HCT116 (cell line): ENCODE results near the gene HMGCLL1. TPM values are rescaled to one million over a fixed set of nuclear protein-coding genes. Genes with fewer than 3 reads are reported as not detected.

Source experiments
- ATAC-seq: fragments of 200-7000 bp; cut with Tn5 transposase; 2 replicates; pipeline ENCODE4 v1.9.1; 2020; ENCODE audit warnings: mild to moderate bottlenecking, moderate library complexity
- BruUV-seq: library from RNA; stranded (reverse); fragments of 400-500 nt; replicated peaks from 2 replicates; lab custom pipeline; 2021; lab: Mats Ljungman, UMichigan
- CTCF ChIA-PET: fragments of 300-600 bp; sonication (Branson Sonifier 250); formaldehyde crosslinking; loops from one replicate; lab custom pipeline; 2021; ENCODE audit warnings: antibody characterized with exemption; lab: Charles Lee
- POLR2A ChIA-PET: fragments of 300-600, 350-600 bp; sonication (Branson Sonifier 250); formaldehyde crosslinking; loops from one replicate; lab custom pipeline; 2021; ENCODE audit warnings: antibody characterized with exemption; lab: Charles Lee
- RAD21 ChIA-PET, 2 experiments: fragments of 300-600 bp; sonication (Branson Sonifier 250); formaldehyde crosslinking; loops; one replicate each; lab custom pipeline; 2023; ENCODE audit warnings: low total read pairs in 2 of 2; ENCODE audit not compliant: uncharacterized antibody in 2 of 2, unreplicated experiment in 2 of 2, low non-redundant PET in 1 of 2; lab: Charles Lee
- DNase-seq: peaks from one replicate; pipeline ENCODE4 v3.0.0-alpha.2; 2010; ENCODE audit warnings: low read depth, low spot score
- H2AFZ ChIP-seq: fragments of 200-600 bp; shearing (Covaris generic), sonication (generic); 2 replicates; pipeline ENCODE4 v1.6.1; 2017; ENCODE audit warnings: low read depth, mixed run types, mixed read lengths, antibody characterized with exemption, low read length; ENCODE audit not compliant: poor library complexity, severe bottlenecking
- H3K27ac ChIP-seq: 2 replicates; pipeline ENCODE4 v1.5.1; 2012; ENCODE audit warnings: low read depth, low read length
- H3K27me3 ChIP-seq: fragments of 200-600 bp; sonication (generic); 2 replicates; pipeline ENCODE4 v1.6.1; 2016; ENCODE audit warnings: mixed run types, low read length, mixed read lengths; ENCODE audit not compliant: insufficient read depth
- H3K36me3 ChIP-seq, 2 experiments: fragments of 200-500 bp in 1 of 2; fragments of 200-600 bp in 1 of 2; sonication (Bioruptor generic) in 1 of 2; sonication (generic) in 1 of 2; 2 replicates each; pipeline versions ENCODE4 v1.5.1 to v1.6.1; 2014 to 2016; ENCODE audit warnings: low read length in 2 of 2, inconsistent platforms in 1 of 2, mixed read lengths in 1 of 2, mixed run types in 1 of 2; ENCODE audit not compliant: insufficient read depth in 2 of 2, control insufficient read depth in 1 of 2
- H3K4me1 ChIP-seq, 2 experiments: fragments of 200-600 bp in 1 of 2; sonication (generic) in 1 of 2; 2 replicates each; pipeline versions ENCODE4 v1.5.1 to v1.6.1; 2012 to 2017; ENCODE audit warnings: low read length in 2 of 2, inconsistent platforms in 1 of 2, mild to moderate bottlenecking in 1 of 2, mixed read lengths in 1 of 2, mixed run types in 1 of 2, moderate library complexity in 1 of 2; ENCODE audit not compliant: insufficient read depth in 2 of 2, control insufficient read depth in 1 of 2
- H3K4me2 ChIP-seq: fragments of 200-600 bp; sonication (generic); 2 replicates; pipeline ENCODE4 v1.6.1; 2017; ENCODE audit warnings: mixed run types, low read length, mixed read lengths
- H3K4me3 ChIP-seq, 2 experiments: fragments of 200-600 bp in 1 of 2; sonication (generic) in 1 of 2; replicated peaks in 1 of 2; 2 replicates each; pipeline ENCODE4 v1.5.1; 2011 to 2016; ENCODE audit warnings: low read length in 2 of 2, control low read depth in 1 of 2, low read depth in 1 of 2, mild to moderate bottlenecking in 1 of 2, mixed read lengths in 1 of 2, mixed run types in 1 of 2
- H3K79me2 ChIP-seq: fragments of 200-600 bp; sonication (generic); 2 replicates; pipeline ENCODE4 v1.6.1; 2017; ENCODE audit warnings: mild to moderate bottlenecking, mixed run types, low read length, moderate library complexity, mixed read lengths; ENCODE audit not compliant: insufficient read depth
- H3K9ac ChIP-seq: fragments of 200-600 bp; sonication (generic); 2 replicates; pipeline ENCODE4 v1.6.1; 2016; ENCODE audit warnings: low read length, mixed read lengths
- H3K9me2 ChIP-seq: fragments of 200-600 bp; sonication (generic), shearing (Covaris generic); 2 replicates; pipeline ENCODE4 v1.6.1; 2017; ENCODE audit warnings: mixed run types, mild to moderate bottlenecking, moderate library complexity; ENCODE audit not compliant: insufficient read depth
- H3K9me3 ChIP-seq, 2 experiments: fragments of 200-500 bp in 1 of 2; fragments of 200-600 bp in 1 of 2; sonication (Bioruptor generic) in 1 of 2; sonication (generic) in 1 of 2; 2 replicates each; pipeline ENCODE4 v1.6.1; 2014 to 2017; ENCODE audit warnings: low read length in 2 of 2, mixed read lengths in 2 of 2, inconsistent platforms in 1 of 2, low read depth in 1 of 2, mild to moderate bottlenecking in 1 of 2, mixed run types in 1 of 2, moderate library complexity in 1 of 2; ENCODE audit not compliant: control insufficient read depth in 1 of 2, insufficient read depth in 1 of 2
- H4K20me1 ChIP-seq: fragments of 200-600 bp; sonication (generic), shearing (Covaris generic); 2 replicates; pipeline ENCODE4 v1.6.1; 2017; ENCODE audit warnings: mixed run types, mild to moderate bottlenecking, moderate library complexity; ENCODE audit not compliant: insufficient read depth
- CBX3 ChIP-seq: IDR thresholded peaks from 2 replicates; pipeline ENCODE4 v1.6.1; 2012; ENCODE audit warnings: low read depth
- CEBPB ChIP-seq: IDR thresholded peaks from 2 replicates; pipeline ENCODE4 v1.6.1; 2012; ENCODE audit warnings: low read depth
- EGR1 ChIP-seq: IDR thresholded peaks from 2 replicates; pipeline ENCODE4 v1.6.1; 2012; ENCODE audit warnings: low read depth
- ELF1 ChIP-seq: IDR thresholded peaks from 2 replicates; pipeline ENCODE4 v1.6.1; 2012; ENCODE audit warnings: low read depth, borderline replicate concordance
- MAX ChIP-seq: IDR thresholded peaks from 2 replicates; pipeline ENCODE4 v1.6.1; 2012
- POLR2AphosphoS5 ChIP-seq: IDR thresholded peaks from 2 replicates; pipeline ENCODE4 v1.6.1; 2011; ENCODE audit warnings: mild to moderate bottlenecking, low read depth, low read length, moderate library complexity
- RAD21 ChIP-seq: IDR thresholded peaks from 2 replicates; pipeline ENCODE4 v1.6.1; 2012; ENCODE audit warnings: low read depth, mild to moderate bottlenecking
- REST ChIP-seq: IDR thresholded peaks from 2 replicates; pipeline ENCODE4 v1.6.1; 2012; ENCODE audit warnings: low read depth
- SP1 ChIP-seq: IDR thresholded peaks from 2 replicates; pipeline ENCODE4 v1.6.1; 2012; ENCODE audit warnings: low read depth
- YY1 ChIP-seq: IDR thresholded peaks from 2 replicates; pipeline ENCODE4 v1.6.1; 2011; ENCODE audit warnings: low read length, low read depth, moderate library complexity, mild to moderate bottlenecking; ENCODE audit not compliant: insufficient replicate concordance; ENCODE audit errors: extremely low read depth
- ZNF274 ChIP-seq: fragments of 200-500 bp; sonication (Bioruptor generic); IDR thresholded peaks from 2 replicates; pipeline ENCODE4 v1.6.1; 2014; ENCODE audit warnings: mild to moderate bottlenecking, low read depth, low read length, inconsistent platforms
- intact Hi-C: fragments of 100-400 bp; cut with micrococcal nuclease; formaldehyde crosslinking; loops from 2 replicates; pipeline ENCODE4 v1.10.0; 2022
- total RNA-seq: library from RNA; stranded (reverse); gene quantifications from one replicate; pipeline ENCODE4 v1.2.1, GENCODE V29; 2021; ENCODE audit not compliant: unreplicated experiment
- TF ChIP-seq, protein P1 (sequence below), 3 experiments: fragments of 200-600 bp in 1 of 3; sonication (generic) in 1 of 3; IDR thresholded peaks in 2 of 3; conservative IDR thresholded peaks in 1 of 3; 2 replicates each; pipeline ENCODE4 v1.5.1; 2012 to 2017; ENCODE audit warnings: low read depth in 2 of 3, low read length in 2 of 3, antibody characterized with exemption in 1 of 3, borderline replicate concordance in 1 of 3, control low read depth in 1 of 3, mild to moderate bottlenecking in 1 of 3, mixed read lengths in 1 of 3, mixed run types in 1 of 3, moderate library complexity in 1 of 3; ENCODE audit not compliant: insufficient read depth in 1 of 3

Gene HMGCLL1
- total RNA-seq, 1 experiment from 2014 or later, result not detected

DNA sequence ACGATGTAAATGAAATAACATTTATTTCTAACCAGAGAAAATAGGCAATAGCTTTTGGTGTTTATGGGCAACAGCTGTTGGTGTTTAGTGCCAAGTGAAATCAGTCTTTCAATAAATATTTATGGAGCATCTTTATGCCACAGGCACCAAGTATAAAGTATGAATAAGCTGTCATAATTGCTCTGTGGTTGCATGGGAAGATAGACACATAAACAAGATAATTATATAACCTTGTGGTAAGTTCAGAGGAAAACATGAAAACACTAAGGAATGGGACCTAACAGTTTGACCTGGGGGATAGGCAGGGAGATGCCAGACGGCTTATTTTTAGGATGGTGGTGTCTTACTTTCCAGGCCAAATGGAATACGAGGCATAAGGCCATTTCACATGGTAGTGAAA lies 140.8 kb downstream of the HMGCLL1 start:
- Histone ChIP-seq H3K27ac (no peak overlapping the region), H3K4me2 (no peak overlapping the region), H3K36me3 (no peaks in the 10 kb centered on the region), H4K20me1 (no peaks in the 10 kb centered on the region; the same call in 1 of the 2 replicates)
- no peak for ATAC-seq
- TF ChIP-seq, protein P1, sequence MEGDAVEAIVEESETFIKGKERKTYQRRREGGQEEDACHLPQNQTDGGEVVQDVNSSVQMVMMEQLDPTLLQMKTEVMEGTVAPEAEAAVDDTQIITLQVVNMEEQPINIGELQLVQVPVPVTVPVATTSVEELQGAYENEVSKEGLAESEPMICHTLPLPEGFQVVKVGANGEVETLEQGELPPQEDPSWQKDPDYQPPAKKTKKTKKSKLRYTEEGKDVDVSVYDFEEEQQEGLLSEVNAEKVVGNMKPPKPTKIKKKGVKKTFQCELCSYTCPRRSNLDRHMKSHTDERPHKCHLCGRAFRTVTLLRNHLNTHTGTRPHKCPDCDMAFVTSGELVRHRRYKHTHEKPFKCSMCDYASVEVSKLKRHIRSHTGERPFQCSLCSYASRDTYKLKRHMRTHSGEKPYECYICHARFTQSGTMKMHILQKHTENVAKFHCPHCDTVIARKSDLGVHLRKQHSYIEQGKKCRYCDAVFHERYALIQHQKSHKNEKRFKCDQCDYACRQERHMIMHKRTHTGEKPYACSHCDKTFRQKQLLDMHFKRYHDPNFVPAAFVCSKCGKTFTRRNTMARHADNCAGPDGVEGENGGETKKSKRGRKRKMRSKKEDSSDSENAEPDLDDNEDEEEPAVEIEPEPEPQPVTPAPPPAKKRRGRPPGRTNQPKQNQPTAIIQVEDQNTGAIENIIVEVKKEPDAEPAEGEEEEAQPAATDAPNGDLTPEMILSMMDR (IDR thresholded peaks at IDR 0.05 in 2 of 3, conservative IDR thresholded peaks at IDR 0.05 in 1 of 3; ENCODE audit: borderline replicate concordance in 1 of 3, insufficient read depth in 1 of 3, low read depth in 2 of 3, low read length in 2 of 3), result no peak
- no peak for TF ChIP-seq POLR2AphosphoS5
- no peak for TF ChIP-seq REST
- TF ChIP-seq EGR1, result no peak
- TF ChIP-seq MAX, result no peak
- TF ChIP-seq YY1, result no peak
- no peak for TF ChIP-seq RAD21
- TF ChIP-seq SP1, result no peak
- TF ChIP-seq CBX3, result no peak
- TF ChIP-seq ELF1, result no peak
- TF ChIP-seq CEBPB, result no peak
- no peak for TF ChIP-seq ZNF274
- TF ChIP-seq, all 23 proteins: peak for 0
- no peak for DNase-seq
- no peaks in the 10 kb centered on the region for H3K9me2 ChIP-seq
- POLR2A ChIA-PET, result no interaction called here
- no peak overlapping the region for H3K4me3 ChIP-seq
- no peak overlapping the region for H3K9ac ChIP-seq
- H3K4me1 ChIP-seq, result no peaks in the 10 kb centered on the region
- RAD21 ChIA-PET, result no interaction called here
- H3K79me2 ChIP-seq, result no peaks in the 10 kb centered on the region
- no peaks in the 10 kb centered on the region for H3K9me3 ChIP-seq
- peaks cover 83% of the 10 kb centered on the region for H3K27me3 ChIP-seq
- BruUV-seq, result no TSS peak
- CTCF ChIA-PET, result no interaction called here
- intact Hi-C loops, result loop anchor here (5.0 kb wide), 1 partner anchor 161 kb away; no protein-coding TSS in a partner anchor
- no peak overlapping the region for H2AFZ ChIP-seq
